ENCODE measurements around the gene CCDC136. TPM values are rescaled to one million over a fixed set of nuclear protein-coding genes. Genes with fewer than 3 reads are reported as not detected.

Gene CCDC136
- total RNA-seq, 1 donor from 2014 or later = 25.3 TPM

GRCh38 chr7:128844777-128845311 is 53.1 kb downstream of the CCDC136 start:
- DNase-seq (ENCODE audit: low spot score) = no peak

GRCh38 chr7:128845475-128845874 is 53.7 kb downstream of the CCDC136 start:
- DNase-seq (ENCODE audit: low spot score) = no peak

GRCh38 chr7:128845987-128846386 is 54.2 kb downstream of the CCDC136 start:
- no peak for DNase-seq (ENCODE audit: low spot score)

- no peak for DNase-seq (ENCODE audit: low spot score)
These were observed 55.1 kb downstream of the CCDC136 start for GRCh38 chr7:128846781-128847444.

- DNase-seq (ENCODE audit: low spot score) = no peak
These were observed 56.0 kb downstream of the CCDC136 start for GRCh38 chr7:128847721-128848211.

- DNase-seq (ENCODE audit: low spot score) = no peak
These were observed 56.8 kb downstream of the CCDC136 start for GRCh38 chr7:128848289-128849155.

- no peak for DNase-seq (ENCODE audit: low spot score)
These were observed 57.4 kb downstream of the CCDC136 start for GRCh38 chr7:128849156-128849515.

- no peak for DNase-seq (ENCODE audit: low spot score)
These were observed 58.2 kb downstream of the CCDC136 start for GRCh38 chr7:128849804-128850490.

GRCh38 chr7:128852537-128853254 is 60.9 kb downstream of the CCDC136 start:
- DNase-seq (ENCODE audit: low spot score) = no peak

- no peak for DNase-seq (ENCODE audit: low spot score)
These were observed 62.0 kb downstream of the CCDC136 start for GRCh38 chr7:128853799-128854198.

GRCh38 chr7:128854396-128854795 is 62.6 kb downstream of the CCDC136 start:
- DNase-seq (ENCODE audit: low spot score) = no peak

GRCh38 chr7:128855559-128855958 is 63.8 kb downstream of the CCDC136 start:
- DNase-seq (ENCODE audit: low spot score) = no peak

- no peak for DNase-seq (ENCODE audit: low spot score)
These were observed 64.4 kb downstream of the CCDC136 start for GRCh38 chr7:128856001-128856718.

- no peak for DNase-seq (ENCODE audit: low spot score)
These were observed 66.8 kb downstream of the CCDC136 start for GRCh38 chr7:128858380-128859231.

- no peak for DNase-seq (ENCODE audit: low spot score)
These were observed 67.7 kb downstream of the CCDC136 start for GRCh38 chr7:128859232-128860157.

GRCh38 chr7:128860158-128861073 is 68.6 kb downstream of the CCDC136 start:
- DNase-seq (ENCODE audit: low spot score) = no peak

- no peak for DNase-seq (ENCODE audit: low spot score)
These were observed 70.3 kb downstream of the CCDC136 start for GRCh38 chr7:128861957-128862570.
